Measurements from ENCODE around the gene UTP4. TPM values are rescaled to one million over a fixed set of nuclear protein-coding genes. Genes with fewer than 3 reads are reported as not detected.

The UTP4 gene
- total RNA-seq, 1 donor from 2014 or later: 13.3 TPM

GRCh38 chr16:69108905-69109252 lies 23.6 kb upstream of the UTP4 start:
- Histone ChIP-seq H3K4me3 (peak overlapping the region; percentile 90), H3K4me2 (peak overlapping the region; percentile 100), H3K27ac (no peak overlapping the region), H3K9me3 (ENCODE audit: low read depth) (no peaks in the 10 kb centered on the region), H4K20me1 (ENCODE audit: low read depth) (peaks cover 35% of the 10 kb centered on the region), H3F3A (ENCODE audit: low read depth) (peaks cover 37% of the 10 kb centered on the region), H3K79me2 (ENCODE audit: low read depth) (no peaks in the 10 kb centered on the region), H3K36me3 (no peaks in the 10 kb centered on the region), H3K27me3 (peaks cover 6% of the 10 kb centered on the region), H2AFZ (replicated peaks) (no peak overlapping the region), H3K9ac (no peak overlapping the region), H3K4me1 (peaks cover 18% of the 10 kb centered on the region)
- peaks cover 9% of the 10 kb centered on the region for H3K36me3 Mint-ChIP-seq
- H3K27me3 Mint-ChIP-seq (ENCODE audit: insufficient read depth, low read depth): peaks cover 12% of the 10 kb centered on the region
- peaks cover 33% of the 10 kb centered on the region for H3K4me1 Mint-ChIP-seq
- TF ChIP-seq EZH2phosphoT487 (IDR thresholded peaks at IDR 0.05) (no peak), CTCF (IDR thresholded peaks at IDR 0.05) (no peak), EZH2 (IDR thresholded peaks at IDR 0.05) (no peak)
- peak overlapping the region; percentile 82 for H3K4me3 Mint-ChIP-seq
- H3K9me3 Mint-ChIP-seq: no peaks in the 10 kb centered on the region
- peak overlapping the region; percentile 69 for H3K27ac Mint-ChIP-seq
- no peak for DNase-seq (ENCODE audit: low spot score)

- H3K27me3 Mint-ChIP-seq (ENCODE audit: insufficient read depth, low read depth): peaks cover 9% of the 10 kb centered on the region
- Histone ChIP-seq H3K79me2 (ENCODE audit: low read depth) (no peaks in the 10 kb centered on the region), H3K36me3 (no peaks in the 10 kb centered on the region), H3K9me3 (ENCODE audit: low read depth) (no peaks in the 10 kb centered on the region), H3K27me3 (peaks cover 3% of the 10 kb centered on the region), H2AFZ (replicated peaks) (no peak overlapping the region), H3K9ac (no peak overlapping the region), H3K4me2 (no peak overlapping the region), H3K27ac (no peak overlapping the region), H3K4me3 (no peak overlapping the region), H3F3A (ENCODE audit: low read depth) (peaks cover 35% of the 10 kb centered on the region), H3K4me1 (peaks cover 18% of the 10 kb centered on the region), H4K20me1 (ENCODE audit: low read depth) (peaks cover 42% of the 10 kb centered on the region)
- H3K36me3 Mint-ChIP-seq: peaks cover 10% of the 10 kb centered on the region
- peak overlapping the region; percentile 46 for H3K4me3 Mint-ChIP-seq
- H3K27ac Mint-ChIP-seq: no peak overlapping the region
- H3K4me1 Mint-ChIP-seq: peaks cover 31% of the 10 kb centered on the region
- TF ChIP-seq CTCF (IDR thresholded peaks at IDR 0.05): no peak
- no peak for TF ChIP-seq EZH2phosphoT487 (IDR thresholded peaks at IDR 0.05)
- TF ChIP-seq EZH2 (IDR thresholded peaks at IDR 0.05): no peak
- no peak for DNase-seq (ENCODE audit: low spot score)
- no peaks in the 10 kb centered on the region for H3K9me3 Mint-ChIP-seq
These were observed 22.8 kb upstream of the UTP4 start for GRCh38 chr16:69109486-69110270.

GRCh38 chr16:69110406-69110805 lies 22.0 kb upstream of the UTP4 start:
- Mint-ChIP-seq H3K36me3 (peaks cover 15% of the 10 kb centered on the region), H3K4me3 (no peak overlapping the region), H3K27ac (no peak overlapping the region), H3K4me1 (peaks cover 27% of the 10 kb centered on the region), H3K9me3 (no peaks in the 10 kb centered on the region), H3K27me3 (ENCODE audit: insufficient read depth, low read depth) (peaks cover 5% of the 10 kb centered on the region)
- H3K27me3 ChIP-seq: peaks cover 3% of the 10 kb centered on the region
- TF ChIP-seq EZH2phosphoT487 (IDR thresholded peaks at IDR 0.05) (no peak), EZH2 (IDR thresholded peaks at IDR 0.05) (no peak), CTCF (IDR thresholded peaks at IDR 0.05) (no peak)
- H3K9me3 ChIP-seq (ENCODE audit: low read depth): no peaks in the 10 kb centered on the region
- no peaks in the 10 kb centered on the region for H3K79me2 ChIP-seq (ENCODE audit: low read depth)
- no peak overlapping the region for H3K4me2 ChIP-seq
- no peak overlapping the region for H3K27ac ChIP-seq
- H3K9ac ChIP-seq: no peak overlapping the region
- peaks cover 29% of the 10 kb centered on the region for H3F3A ChIP-seq (ENCODE audit: low read depth)
- no peak overlapping the region for H3K4me3 ChIP-seq
- peaks cover 47% of the 10 kb centered on the region for H4K20me1 ChIP-seq (ENCODE audit: low read depth)
- H2AFZ ChIP-seq (replicated peaks): no peak overlapping the region
- no peaks in the 10 kb centered on the region for H3K36me3 ChIP-seq
- DNase-seq (ENCODE audit: low spot score): no peak
- peaks cover 13% of the 10 kb centered on the region for H3K4me1 ChIP-seq
